ENCODE measurements around the gene MAP6.

Gene MAP6

DNA sequence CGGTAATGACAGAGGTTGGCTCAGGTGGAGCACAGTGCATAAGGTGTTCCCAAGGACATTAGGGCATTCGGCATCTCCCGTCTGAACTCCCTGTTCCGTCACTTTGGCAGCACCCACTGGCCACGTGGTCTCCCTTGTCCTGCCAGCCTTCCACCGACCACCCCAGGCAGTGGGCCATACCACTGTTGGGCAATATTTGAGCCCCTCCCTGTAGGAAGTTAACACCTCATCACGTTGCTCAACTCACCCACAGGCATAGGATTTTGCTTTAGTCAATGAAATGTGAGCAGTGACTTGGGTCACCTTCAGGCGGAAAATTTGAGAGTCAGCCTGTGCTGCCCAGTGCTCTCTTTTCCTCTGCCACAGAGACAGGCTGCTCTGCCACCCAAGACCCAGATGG, 62.7 kb downstream of the MAP6 start:
- in situ Hi-C loops (cut with MboI; ENCODE audit: low pct_unique_long_range_greater_than_20kb, low sequenced_read_pairs, unreplicated experiment) = no loop called here
- TF ChIP-seq, protein P1, sequence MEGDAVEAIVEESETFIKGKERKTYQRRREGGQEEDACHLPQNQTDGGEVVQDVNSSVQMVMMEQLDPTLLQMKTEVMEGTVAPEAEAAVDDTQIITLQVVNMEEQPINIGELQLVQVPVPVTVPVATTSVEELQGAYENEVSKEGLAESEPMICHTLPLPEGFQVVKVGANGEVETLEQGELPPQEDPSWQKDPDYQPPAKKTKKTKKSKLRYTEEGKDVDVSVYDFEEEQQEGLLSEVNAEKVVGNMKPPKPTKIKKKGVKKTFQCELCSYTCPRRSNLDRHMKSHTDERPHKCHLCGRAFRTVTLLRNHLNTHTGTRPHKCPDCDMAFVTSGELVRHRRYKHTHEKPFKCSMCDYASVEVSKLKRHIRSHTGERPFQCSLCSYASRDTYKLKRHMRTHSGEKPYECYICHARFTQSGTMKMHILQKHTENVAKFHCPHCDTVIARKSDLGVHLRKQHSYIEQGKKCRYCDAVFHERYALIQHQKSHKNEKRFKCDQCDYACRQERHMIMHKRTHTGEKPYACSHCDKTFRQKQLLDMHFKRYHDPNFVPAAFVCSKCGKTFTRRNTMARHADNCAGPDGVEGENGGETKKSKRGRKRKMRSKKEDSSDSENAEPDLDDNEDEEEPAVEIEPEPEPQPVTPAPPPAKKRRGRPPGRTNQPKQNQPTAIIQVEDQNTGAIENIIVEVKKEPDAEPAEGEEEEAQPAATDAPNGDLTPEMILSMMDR (IDR thresholded peaks at IDR 0.05; ENCODE audit: extremely low read depth, insufficient read depth, missing control alignments) = no peak
- no peak for DNase-seq (ENCODE audit: low spot score)

DNA sequence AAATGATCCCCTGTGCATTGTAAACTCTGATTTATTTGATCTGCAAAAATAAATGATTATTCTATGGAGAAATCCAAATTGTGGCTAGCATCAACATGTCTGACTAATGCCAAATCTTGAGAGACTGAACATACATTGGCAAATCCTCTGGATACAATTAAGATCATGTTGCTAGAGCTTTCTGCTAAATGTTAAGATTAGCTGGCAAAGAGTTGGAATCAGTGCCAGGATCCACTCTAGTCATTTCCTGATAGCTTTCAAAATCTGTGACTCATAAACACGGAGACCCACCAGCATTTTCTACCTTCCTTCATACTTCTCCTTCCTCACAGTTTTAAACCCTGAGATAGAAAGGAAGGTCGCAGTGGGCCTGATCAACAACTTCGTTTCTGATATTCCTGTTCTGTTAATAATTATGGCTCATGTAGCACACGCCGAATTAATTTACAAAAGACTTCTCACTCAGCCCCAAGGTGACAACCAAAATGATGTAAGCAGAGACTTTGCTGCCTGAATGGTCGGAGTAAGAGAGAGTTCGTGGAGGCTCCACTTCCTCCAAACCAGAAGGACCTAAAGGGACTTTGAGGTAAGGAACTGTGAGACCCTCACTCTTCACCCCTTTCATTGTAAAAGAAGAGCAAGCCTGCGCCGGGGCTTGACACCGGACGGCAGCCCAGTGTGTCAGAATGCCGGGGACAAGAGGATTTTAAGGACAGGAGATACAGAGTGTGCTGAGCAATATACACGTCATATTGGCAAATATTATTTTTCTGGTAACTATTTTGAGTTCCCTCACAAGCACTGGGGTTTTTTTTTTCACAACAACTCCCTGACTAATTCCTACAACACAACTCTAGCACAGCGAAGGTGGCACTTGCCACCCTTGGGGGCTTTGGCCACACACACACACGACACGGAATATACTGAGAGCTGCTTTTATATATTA, 64.8 kb downstream of the MAP6 start:
- in situ Hi-C loops (cut with MboI; ENCODE audit: low pct_unique_long_range_greater_than_20kb, low sequenced_read_pairs, unreplicated experiment) = no loop called here
- TF ChIP-seq, protein P1 (IDR thresholded peaks at IDR 0.05; ENCODE audit: extremely low read depth, insufficient read depth, missing control alignments) = no peak
- DNase-seq (ENCODE audit: low spot score) = no peak

DNA sequence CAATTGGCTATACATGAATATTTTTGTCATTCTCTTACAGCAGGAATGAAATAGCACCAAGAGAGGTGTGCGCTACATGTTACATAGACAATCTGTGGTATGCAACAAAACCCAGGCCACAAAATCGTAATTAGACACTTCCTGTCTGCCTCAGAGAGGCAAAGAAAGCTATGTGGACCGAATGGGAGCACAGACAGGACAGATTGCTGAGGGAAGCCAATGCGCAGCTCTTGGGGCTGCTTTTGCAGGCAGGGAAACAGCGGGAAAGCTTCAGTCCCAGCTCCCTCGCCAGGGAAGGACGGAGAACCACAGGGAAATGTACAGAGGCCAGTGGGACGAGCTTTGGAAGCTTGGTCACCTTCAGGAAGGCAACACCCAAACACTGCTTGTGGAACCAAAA, 65.9 kb downstream of the MAP6 start:
- TF ChIP-seq, protein P1 (IDR thresholded peaks at IDR 0.05; ENCODE audit: extremely low read depth, insufficient read depth, missing control alignments) = no peak
- DNase-seq (ENCODE audit: low spot score) = no peak
- in situ Hi-C loops (cut with MboI; ENCODE audit: low pct_unique_long_range_greater_than_20kb, low sequenced_read_pairs, unreplicated experiment) = no loop called here

DNA sequence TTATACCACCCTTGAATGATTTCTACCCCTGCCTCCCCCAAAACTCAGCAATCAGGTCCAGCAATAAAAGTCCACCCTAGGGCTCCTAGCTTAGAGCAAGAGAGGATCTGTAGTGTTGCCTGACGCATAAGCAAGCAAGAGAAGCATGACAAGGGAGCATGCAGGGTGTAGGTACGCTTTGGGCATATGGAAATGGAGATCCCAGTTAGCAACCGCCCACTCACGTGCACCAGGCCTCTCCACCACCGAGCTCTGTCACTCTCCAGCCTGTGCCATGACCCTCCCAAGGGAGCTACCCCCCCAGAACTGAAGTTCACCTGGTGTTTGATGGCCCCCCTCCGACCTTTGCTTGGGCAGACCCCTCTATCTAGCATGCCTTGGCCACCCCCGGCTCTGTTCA, 67.3 kb downstream of the MAP6 start:
- TF ChIP-seq, protein P1 (IDR thresholded peaks at IDR 0.05; ENCODE audit: extremely low read depth, insufficient read depth, missing control alignments) = no peak
- no peak for DNase-seq (ENCODE audit: low spot score)
- in situ Hi-C loops (cut with MboI; ENCODE audit: low pct_unique_long_range_greater_than_20kb, low sequenced_read_pairs, unreplicated experiment) = no loop called here

DNA sequence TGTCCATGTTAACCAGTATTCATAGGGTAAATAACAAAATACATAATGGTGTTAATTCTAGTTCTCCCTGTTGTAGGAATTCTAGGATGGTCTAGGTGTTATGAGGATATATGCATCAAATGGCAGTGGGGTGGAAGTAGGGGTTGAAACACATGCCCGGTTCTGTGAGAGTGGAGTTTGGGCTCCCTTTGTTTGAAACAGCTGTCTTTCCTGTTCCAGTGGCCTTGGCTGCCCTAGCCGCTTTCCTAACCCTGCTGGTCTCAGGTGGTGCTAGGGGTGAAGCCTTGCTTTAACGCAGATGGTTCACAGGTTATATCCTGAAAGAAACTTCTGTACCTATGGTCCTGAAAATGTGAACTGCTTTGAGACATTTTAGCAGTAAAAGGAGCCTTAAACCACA, 68.5 kb downstream of the MAP6 start:
- no peak for DNase-seq (ENCODE audit: low spot score)
- in situ Hi-C loops (cut with MboI; ENCODE audit: low pct_unique_long_range_greater_than_20kb, low sequenced_read_pairs, unreplicated experiment) = no loop called here
- TF ChIP-seq, protein P1 (IDR thresholded peaks at IDR 0.05; ENCODE audit: extremely low read depth, insufficient read depth, missing control alignments) = no peak

DNA sequence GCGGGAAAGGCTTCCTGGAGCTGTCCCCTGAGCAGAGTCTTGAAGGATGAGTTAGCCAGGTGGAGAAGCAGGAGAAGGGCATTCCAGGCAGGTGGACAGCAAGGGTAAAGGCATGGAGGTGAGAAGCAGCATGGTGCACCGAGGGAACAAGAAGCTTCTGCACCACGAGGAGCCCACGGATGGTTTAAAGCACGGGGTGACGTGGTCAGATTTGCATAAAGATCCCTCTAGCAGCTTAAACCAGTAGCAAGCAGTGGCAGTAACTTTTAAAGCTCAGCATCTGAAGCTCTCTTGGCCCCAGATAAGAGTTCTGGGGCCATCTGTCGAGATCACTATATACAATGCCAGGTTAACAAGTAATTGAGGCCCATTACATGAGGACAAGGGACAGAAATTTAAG, 69.9 kb downstream of the MAP6 start:
- TF ChIP-seq, protein P1 (IDR thresholded peaks at IDR 0.05; ENCODE audit: extremely low read depth, insufficient read depth, missing control alignments) = no peak
- in situ Hi-C loops (cut with MboI; ENCODE audit: low pct_unique_long_range_greater_than_20kb, low sequenced_read_pairs, unreplicated experiment) = no loop called here
- DNase-seq (ENCODE audit: low spot score) = no peak

Data from GM13977 (cell line).